Ascending aorta (tissue), 2 donors: Measurements from ENCODE around the gene RILP. TPM values are rescaled to one million over a fixed set of nuclear protein-coding genes. Genes with fewer than 3 reads are reported as not detected.

Experiments used
- DNase-seq, 2 donors: peaks; one replicate each; pipeline ENCODE4 v3.0.0-alpha.2; 2019; ENCODE audit warnings: low spot score in 2 of 2
- H3K27ac ChIP-seq, 2 donors: fragments of 200-600 bp; sonication (generic); one replicate each; pipeline ENCODE4 v1.5.1; 2016 to 2017; ENCODE audit warnings: mild to moderate bottlenecking in 1 of 2
- H3K27me3 ChIP-seq: fragments of 200-600 bp; sonication (generic); one replicate; pipeline ENCODE4 v1.5.1; 2017
- H3K36me3 ChIP-seq, 2 donors: fragments of 200-600 bp; sonication (generic); one replicate each; pipeline ENCODE4 v1.5.1; 2016
- H3K4me1 ChIP-seq, 2 donors: fragments of 200-600 bp; sonication (generic); one replicate each; pipeline ENCODE4 v1.5.1; 2016 to 2017; ENCODE audit warnings: mild to moderate bottlenecking in 1 of 2
- H3K4me3 ChIP-seq, 2 donors: fragments of 200-600 bp; sonication (generic); one replicate each; pipeline ENCODE4 v1.5.1; 2016 to 2017; ENCODE audit warnings: mild to moderate bottlenecking in 1 of 2
- H3K9me3 ChIP-seq, 2 donors: fragments of 200-600 bp; sonication (generic); one replicate each; pipeline ENCODE4 v1.5.1; 2016
- CTCF ChIP-seq, 3 experiments: fragments of 200-600 bp in 2 of 3; fragments of 450-650 bp in 1 of 3; sonication (generic) in 2 of 3; IDR thresholded peaks; one replicate each; pipeline ENCODE4 v1.5.1; 2016 to 2019; ENCODE audit warnings: antibody characterized with exemption in 3 of 3, mild to moderate bottlenecking in 1 of 3, moderate library complexity in 1 of 3
- intact Hi-C: fragments of 100-400 bp; cut with DNase I; formaldehyde crosslinking; loops from one replicate; pipeline ENCODE4 v1.15.1; 2023
- total RNA-seq: library from RNA; depleted of rRNA; stranded (reverse); fragments of >200 nt; gene quantifications from one replicate; pipeline ENCODE4 v1.1.0, GENCODE V29; 2016

RILP gene
- total RNA-seq, 1 donor from 2014 or later = 103 TPM

DNA sequence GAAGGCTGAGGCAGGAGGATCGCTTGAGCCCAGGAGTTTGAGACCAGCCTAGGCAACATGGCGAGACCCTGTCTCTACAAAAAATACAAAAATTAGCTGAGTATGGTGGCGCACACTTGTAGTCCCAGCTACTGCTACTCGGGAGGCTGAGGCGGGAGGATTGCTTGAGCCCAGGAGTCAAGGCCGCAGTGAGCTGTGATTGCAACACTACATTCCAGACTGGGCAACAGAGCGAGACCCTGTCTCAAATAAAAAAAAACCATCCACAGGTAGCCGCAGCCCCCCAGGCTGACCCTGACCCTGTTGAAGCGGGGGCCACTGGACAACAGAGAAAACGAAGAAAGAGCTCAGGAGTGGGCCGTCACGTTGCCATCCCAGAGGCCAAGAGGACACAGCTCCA is 25.0 kb downstream of the RILP start:
- intact Hi-C loops = loop anchor here (10.0 kb wide), 1 partner anchor 260 kb away; no protein-coding TSS in a partner anchor
- H3K4me1 ChIP-seq = peaks cover 0 to 12% of the 10 kb centered on the region in 2 donors
- no peak for DNase-seq
- no peak overlapping the region for H3K4me3 ChIP-seq
- no peaks in the 10 kb centered on the region for H3K36me3 ChIP-seq
- TF ChIP-seq CTCF (IDR thresholded peaks at IDR 0.05) = no peak
- H3K27me3 ChIP-seq = no peaks in the 10 kb centered on the region
- no peaks in the 10 kb centered on the region for H3K9me3 ChIP-seq
- H3K27ac ChIP-seq = no peak overlapping the region

DNA sequence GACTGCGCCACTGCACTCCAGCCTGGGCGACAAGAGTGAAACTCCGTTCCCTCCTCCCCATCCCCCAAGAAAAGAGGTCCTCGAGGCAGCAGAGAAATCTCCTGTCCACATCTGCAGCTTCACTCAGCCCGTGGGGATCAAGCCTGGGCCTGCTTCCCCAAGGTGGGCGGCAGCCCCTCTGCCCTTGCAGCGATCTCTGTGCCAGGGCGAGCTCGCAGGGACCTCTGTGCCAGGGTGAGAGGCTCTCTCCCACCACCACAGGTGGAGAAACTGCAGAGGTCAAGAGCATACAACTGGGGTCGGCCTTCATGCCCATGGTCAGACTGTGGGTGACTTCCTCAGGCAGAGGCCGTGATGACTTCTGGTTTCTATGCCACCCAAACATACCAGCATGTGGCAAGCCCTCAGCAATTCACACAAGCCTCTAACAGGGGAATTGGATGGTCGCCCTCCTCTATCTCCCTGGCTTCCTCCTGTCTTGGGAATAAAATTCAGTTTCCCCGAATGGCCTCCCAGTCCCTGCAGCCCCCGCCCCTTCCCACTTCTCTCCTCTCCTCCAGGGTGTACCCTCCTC is 26.5 kb downstream of the RILP start:
- DNase-seq = no peak
- H3K27me3 ChIP-seq = no peaks in the 10 kb centered on the region
- TF ChIP-seq CTCF (IDR thresholded peaks at IDR 0.05) = no peak
- intact Hi-C loops = loop anchor here (10.0 kb wide), 1 partner anchor 258 kb away; no protein-coding TSS in a partner anchor
- no peaks in the 10 kb centered on the region for H3K9me3 ChIP-seq
- no peak overlapping the region for H3K27ac ChIP-seq
- H3K36me3 ChIP-seq = no peaks in the 10 kb centered on the region
- H3K4me1 ChIP-seq = peaks cover 0 to 9% of the 10 kb centered on the region in 2 donors
- H3K4me3 ChIP-seq = no peak overlapping the region

DNA sequence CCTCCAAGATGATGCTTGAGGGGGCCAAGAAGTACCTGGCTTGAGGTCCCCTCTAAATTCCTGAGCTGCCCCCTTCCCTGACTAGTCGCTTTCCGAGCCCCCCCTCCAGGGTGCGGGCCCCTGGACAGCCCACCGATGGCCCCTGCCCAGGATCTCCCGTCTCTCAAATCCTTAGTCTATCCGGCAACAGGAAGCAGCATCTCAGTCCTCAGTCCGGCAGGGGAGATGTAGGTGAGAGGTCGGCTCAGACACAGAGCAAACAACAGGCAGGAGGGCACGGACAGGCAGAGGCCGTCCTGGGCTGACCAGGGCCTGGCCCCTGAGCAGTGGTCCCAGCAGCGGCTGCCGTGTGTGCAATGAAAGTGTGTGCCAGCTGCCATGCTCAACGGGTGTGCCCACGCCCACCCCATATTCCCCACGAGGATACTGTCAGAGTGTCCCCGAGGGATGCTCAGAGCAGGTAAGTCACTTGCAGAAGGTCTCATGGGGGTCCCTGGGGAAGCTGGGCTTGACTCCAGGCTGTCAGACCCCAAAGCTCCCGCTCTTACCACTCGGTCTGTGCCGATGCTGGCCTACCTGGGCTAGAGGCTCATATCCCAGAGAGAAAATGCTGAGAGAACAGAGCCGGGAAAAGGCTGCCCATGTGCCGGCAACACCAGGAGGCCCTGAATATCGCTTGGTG is 28.3 kb downstream of the RILP start:
- no peak overlapping the region for H3K4me3 ChIP-seq
- H3K36me3 ChIP-seq = no peaks in the 10 kb centered on the region
- H3K27ac ChIP-seq = no peak overlapping the region
- no peak for DNase-seq
- no peaks in the 10 kb centered on the region for H3K27me3 ChIP-seq
- TF ChIP-seq CTCF (IDR thresholded peaks at IDR 0.05) = no peak
- intact Hi-C loops = loop anchor here (10.0 kb wide), 1 partner anchor 257 kb away; no protein-coding TSS in a partner anchor
- H3K9me3 ChIP-seq = no peaks in the 10 kb centered on the region
- no peaks in the 10 kb centered on the region for H3K4me1 ChIP-seq

DNA sequence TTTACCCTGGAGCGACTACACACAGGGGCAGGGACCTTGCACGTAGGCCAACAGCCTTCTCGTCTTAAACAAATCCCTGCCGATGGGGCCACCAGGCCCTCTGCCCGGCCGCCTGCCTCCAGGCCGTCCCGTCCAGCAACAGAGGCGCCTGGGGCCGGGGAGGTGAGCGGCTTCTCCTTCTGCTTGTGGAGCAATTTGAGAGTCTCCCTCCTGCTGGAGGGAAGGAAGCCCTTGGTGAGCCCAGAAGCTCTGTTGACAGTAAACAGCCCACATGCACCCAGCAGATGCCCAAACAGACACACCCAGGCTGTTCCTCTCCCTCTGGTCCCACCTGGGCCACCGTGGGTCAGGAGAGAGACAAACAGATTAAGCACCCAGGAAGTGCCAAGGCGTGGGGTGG is 29.2 kb downstream of the RILP start:
- no peaks in the 10 kb centered on the region for H3K36me3 ChIP-seq
- DNase-seq = no peak
- no peaks in the 10 kb centered on the region for H3K4me1 ChIP-seq
- H3K4me3 ChIP-seq = no peak overlapping the region
- no peak for TF ChIP-seq CTCF (IDR thresholded peaks at IDR 0.05)
- H3K27me3 ChIP-seq = no peaks in the 10 kb centered on the region
- intact Hi-C loops = loop anchor here (10.0 kb wide), 1 partner anchor 256 kb away; no protein-coding TSS in a partner anchor
- H3K27ac ChIP-seq = no peak overlapping the region
- no peaks in the 10 kb centered on the region for H3K9me3 ChIP-seq

GRCh38 chr17:1617620-1618174 is 32.0 kb downstream of the RILP start:
- DNase-seq = no peak
- Histone ChIP-seq H3K9me3 (no peaks in the 10 kb centered on the region), H3K4me1 (no peaks in the 10 kb centered on the region), H3K4me3 (no peak overlapping the region), H3K36me3 (peaks cover 0 to 8% of the 10 kb centered on the region in 2 donors), H3K27me3 (no peaks in the 10 kb centered on the region), H3K27ac (no peak overlapping the region)
- intact Hi-C loops = no loop called here
- TF ChIP-seq CTCF (IDR thresholded peaks at IDR 0.05) = no peak
